IPS-NIHi11 (cell line): ENCODE measurements around the gene UGT1A10.
A peak's percentile ranks its signal among the peaks of the same experiment; 100 is the strongest.
"Not testable (repeated sequence)": the region's sequence is repeated elsewhere in the genome, so short reads cannot be mapped to it uniquely, and the experiment has no call there.

Experiments used
- DNase-seq: peaks from one replicate; pipeline ENCODE4 v3.0.0; 2012; ENCODE audit warnings: mixed read lengths, low spot score

Gene UGT1A10

DNA sequence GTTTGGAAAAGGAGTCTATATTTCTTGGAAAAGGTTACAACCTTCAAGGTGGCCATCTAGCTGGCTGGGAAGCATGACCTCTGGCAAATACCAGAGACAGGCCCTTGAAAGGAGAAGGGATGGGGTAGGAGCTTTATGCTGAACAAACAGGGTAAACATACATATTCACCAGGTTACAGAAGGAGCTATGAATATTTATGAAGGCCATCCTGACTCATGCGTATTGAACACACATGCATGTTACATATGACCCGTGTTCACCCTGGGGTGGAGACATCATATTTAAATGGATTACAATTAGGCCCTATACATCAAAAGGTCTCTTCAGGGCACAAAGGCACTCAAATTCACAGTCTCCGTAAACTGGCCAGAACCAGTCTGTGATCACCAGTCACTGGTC is 19.7 kb downstream of the UGT1A10 start:
- not testable (repeated sequence) for DNase-seq

DNA sequence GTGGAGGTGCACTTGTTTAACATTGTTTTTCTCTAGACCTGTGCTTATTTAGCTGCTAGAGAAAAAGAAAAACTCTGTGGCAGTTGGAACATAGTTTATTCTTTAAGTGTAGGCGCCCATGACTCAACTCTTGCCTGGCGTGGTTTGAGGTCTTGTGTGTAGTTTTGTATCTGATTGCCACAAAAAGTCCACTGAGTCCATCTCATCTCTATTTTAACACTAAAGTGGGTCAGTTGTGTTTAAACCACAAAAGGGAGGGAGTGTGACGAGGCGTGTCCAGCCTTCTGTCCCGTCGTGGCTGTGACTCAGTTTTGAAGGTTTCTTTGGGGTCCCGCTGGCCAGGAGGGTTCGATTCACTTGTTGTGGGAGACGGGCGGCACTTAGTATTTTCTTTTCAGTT is 20.2 kb downstream of the UGT1A10 start:
- no peak for DNase-seq

DNA sequence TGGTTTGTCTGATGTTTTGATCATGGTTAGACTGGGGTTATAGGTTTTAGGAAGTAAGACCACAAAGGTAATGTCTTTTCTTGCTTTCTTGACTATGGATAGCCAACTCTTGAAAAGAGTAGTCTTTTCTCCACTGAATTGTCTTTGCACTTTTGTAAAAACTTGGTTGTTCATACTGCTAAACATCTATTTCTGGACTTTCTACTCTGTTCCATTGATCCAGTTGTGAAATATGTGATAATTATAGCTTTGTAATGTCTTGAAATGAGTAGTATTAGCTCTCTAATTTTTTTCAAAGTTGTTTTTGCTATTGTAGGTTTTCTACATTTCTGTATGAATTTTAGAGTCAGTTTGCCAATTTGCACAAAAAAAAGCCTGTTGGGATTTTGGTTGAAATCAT is 22.4 kb downstream of the UGT1A10 start:
- no peak for DNase-seq

DNA sequence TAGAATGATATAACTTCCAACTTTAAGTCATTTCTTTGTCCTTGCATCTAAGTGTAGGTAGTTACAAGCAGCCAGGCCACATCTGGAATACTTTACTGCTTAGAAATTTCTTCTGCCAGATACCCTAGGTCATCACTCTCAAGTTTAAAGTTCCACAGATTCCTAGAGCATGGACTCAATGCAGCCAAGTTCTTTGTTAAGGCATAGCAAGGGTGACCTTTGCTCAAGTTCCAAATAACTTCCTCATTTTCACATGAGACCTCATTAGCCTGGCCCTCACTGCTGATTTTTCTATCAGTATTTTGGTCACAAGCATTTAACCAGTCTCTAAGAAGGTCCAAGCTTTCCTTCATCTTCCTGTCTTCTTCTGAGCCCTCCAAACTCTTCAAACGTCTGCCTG is 27.7 kb downstream of the UGT1A10 start:
- no peak for DNase-seq

DNA sequence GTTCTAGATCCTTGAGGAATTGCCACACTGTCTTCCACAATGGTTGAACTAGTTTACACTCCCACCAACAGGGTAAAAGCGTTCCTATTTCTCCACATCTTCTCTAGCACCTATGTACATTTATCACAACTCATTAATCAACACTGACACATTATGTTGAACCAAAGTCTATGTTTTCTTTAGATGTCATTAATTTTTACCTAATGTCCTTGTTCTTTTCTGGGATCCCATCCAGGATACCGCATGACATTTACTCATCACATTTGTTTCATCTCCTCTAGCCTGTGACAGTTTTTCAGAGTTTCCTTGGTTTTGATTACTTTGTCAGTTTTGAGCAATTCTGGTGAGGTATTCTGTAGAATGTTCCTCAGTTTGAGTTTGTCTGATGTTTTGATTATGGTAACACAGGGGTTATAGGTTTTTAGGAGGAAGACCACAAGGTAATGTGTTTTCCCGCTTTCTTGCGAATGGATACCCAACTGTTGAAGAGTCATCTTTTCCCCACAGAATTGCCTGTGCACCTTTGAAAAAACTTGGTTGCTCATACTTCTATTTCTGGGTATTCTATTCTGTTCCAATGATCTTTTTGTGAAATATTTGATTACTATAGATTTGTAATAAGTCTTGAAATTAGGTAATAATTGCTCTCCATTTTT is 32.5 kb downstream of the UGT1A10 start:
- no peak for DNase-seq

GRCh38 chr2:233671290-233672161 is 35.3 kb downstream of the UGT1A10 start, which contains the start of gene UGT1A9:
Gene UGT1A9, plus strand, starts transcription at chr2:233671898. Its CDS starts 37 bp downstream, at chr2:233671935.
- no peak for DNase-seq

DNA sequence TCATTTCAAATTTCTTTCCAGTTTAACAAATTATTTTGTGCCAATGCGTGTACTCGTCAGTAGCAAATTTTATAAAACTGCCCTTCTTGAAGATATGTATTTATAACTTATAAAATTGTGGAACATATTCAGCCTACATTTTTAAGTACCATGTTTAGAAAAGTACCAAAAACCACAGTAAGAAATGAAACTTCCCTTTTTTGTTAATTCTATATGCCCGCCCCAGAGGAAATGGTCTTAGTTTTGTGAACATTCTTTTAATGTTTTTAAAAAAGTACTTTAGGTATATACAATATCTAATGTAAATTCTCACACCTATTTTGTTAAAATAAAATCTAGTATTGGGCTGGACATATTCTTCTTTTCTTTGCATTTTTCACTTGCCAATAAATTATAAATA is 36.6 kb downstream of the UGT1A10 start:
- no peak for DNase-seq

DNA sequence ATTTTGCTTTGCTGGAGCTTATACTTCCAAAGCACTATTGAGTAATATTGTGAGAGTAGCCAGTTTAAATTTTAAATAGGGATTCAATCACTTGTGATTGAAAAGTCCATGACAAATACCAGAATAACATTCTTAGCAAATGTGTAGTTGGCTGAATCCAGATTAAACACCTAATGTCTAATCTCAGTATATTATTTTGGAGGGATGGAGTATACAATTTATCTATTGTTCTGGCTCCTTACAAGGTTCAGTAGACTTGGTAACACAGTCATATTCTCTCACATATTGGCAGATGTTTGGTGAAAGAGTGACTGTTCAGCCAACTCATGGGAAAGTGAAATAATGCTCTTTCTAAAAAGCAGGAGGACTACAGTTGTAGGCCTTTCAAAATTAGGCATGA is 37.6 kb downstream of the UGT1A10 start:
- DNase-seq: no peak

- no peak for DNase-seq
Measured at GRCh38 chr2:233674314-233674713, 38.1 kb downstream of the UGT1A10 start.

- DNase-seq: peak; percentile 19
Measured at GRCh38 chr2:233674995-233675394, 38.7 kb downstream of the UGT1A10 start.

- DNase-seq: no peak
Measured at GRCh38 chr2:233676046-233676445, 39.8 kb downstream of the UGT1A10 start.

DNA sequence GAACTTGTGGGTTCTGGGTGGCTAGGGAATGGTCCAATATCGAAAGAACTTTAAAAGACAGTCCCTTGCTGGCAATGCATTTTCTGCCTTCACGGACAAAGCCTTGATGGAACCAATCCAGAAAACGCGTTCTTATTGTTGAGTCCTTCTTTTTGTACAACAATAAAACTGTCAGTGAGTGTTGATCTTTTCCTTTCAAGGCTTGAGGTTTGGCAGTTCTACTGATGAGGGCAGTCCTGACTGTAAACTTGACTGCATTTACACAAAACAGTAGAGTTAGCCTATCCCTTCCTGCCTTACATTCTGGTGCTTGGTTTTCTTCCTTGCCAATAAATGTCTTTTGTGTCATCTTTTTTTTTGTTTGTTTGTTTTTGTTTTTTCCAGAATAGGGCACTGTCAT is 42.9 kb downstream of the UGT1A10 start:
- no peak for DNase-seq

DNA sequence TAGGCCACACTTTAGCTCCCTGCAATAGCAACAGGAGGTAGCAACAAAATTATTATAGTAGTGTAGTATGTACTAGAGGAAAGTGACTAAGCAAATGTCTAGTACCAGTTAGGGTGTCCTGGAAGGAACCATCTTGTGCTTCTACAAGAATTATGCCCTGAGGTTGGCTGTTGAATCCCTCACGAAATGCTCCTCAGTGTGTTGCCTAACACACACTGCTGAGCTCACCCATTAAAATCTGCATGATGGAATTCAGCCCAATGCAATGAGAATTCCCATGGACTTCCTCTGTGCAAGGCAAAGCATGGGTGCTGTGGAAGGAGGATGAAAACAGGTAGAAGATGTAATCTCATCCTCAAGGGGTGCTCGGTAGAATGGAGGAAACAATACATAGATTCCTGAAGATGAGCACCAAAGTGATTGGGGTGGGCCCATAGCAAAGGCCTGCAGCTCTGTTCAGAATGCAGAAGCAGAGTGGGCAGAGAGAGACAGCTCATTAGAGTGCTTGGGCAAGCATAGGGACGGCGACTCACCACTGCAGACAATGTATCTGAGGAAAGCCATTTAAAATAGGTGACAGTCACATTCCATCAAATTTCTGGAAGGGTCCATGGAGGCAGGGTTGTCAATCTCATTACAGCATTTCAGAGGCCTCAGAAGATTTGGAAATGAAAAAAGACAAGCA is 44.3 kb downstream of the UGT1A10 start:
- DNase-seq: no peak

DNA sequence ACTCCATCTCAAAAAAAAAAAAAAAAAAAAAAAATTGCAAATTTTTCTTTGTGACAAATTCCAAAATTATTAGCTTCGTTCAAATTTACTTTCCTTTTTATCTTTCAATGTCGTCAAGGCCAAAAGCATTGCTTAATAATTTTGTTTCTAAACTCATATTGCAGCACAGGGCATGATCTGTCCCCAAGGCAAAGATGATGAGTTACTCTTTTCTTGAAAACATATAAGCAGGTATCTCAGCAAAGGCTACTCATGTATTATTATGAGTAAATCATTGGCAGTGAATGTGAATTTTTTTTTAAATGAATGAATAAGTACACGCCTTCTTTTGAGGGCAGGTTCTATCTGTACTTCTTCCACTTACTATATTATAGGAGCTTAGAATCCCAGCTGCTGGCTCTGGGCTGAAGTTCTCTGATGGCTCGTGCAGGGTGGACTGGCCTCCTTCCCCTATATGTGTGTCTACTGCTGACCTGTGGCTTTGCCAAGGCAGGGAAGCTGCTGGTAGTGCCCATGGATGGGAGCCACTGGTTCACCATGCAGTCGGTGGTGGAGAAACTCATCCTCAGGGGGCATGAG is 45.4 kb downstream of the UGT1A10 start, which contains the start of gene UGT1A7:
Gene UGT1A7, plus strand, starts transcription at position 381 of the 579 bp plus-strand sequence. Its CDS starts 37 bp downstream, at position 418.
- DNase-seq: no peak

- DNase-seq: no peak
Measured at GRCh38 chr2:233684640-233685039, 48.4 kb downstream of the UGT1A10 start.

- no peak for DNase-seq
Measured at GRCh38 chr2:233686928-233687327, 50.7 kb downstream of the UGT1A10 start.

DNA sequence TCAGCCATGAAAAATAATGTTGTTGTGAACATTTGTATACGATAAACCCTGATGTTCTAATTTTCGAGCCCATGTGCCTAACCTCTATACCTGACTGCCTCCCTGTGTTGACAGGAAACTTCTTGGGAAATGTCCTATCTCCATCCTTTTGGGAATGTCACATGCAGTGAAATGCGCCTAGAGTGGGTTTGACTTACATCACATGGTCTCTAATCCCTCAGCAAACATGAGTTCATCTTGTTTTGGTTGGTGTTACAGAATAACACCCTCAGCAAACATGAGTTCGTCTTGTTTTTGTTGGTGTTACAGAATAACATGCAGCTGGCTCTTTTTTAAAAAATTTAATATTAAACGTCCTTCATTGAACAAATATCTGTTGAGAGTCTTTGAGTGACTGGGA is 52.1 kb downstream of the UGT1A10 start:
- no peak for DNase-seq

DNA sequence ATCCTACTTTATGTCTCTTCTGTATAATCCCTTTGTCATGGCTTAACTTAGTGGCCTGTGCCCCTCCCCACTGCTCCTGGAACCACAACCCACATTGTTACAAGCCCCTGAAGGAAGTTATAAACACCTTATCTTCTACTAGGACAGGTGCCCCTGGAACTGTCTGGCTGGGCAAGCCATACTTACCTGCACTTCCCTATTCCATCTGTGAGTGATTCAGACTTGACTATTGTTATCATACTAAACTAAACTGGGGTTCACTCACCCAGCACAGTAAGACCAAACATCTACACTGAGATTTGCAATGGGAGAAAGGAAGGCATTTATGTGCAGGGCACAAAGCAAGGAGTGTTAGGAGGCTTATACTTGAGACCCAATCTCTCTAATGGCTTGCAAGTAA is 52.8 kb downstream of the UGT1A10 start:
- DNase-seq: no peak

DNA sequence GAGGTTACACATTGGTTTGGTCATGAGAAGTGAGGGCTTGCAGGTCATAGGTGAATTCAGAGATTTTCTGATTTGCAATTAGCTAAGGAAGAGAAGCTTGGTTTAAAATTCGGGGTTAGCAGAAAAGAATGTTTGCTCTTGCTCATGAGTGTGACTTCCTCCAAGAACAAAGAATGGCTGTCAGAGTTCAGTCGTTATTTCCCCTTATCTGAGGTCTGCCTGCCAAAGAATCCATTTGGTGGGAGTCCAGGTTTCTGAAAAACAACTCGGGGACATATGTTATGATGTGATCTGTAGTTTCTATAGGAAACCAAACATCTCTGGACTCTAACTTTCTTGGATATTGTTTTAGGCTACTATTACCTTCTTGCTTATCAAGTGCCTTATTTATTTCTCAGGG is 53.3 kb downstream of the UGT1A10 start:
- no peak for DNase-seq

- no peak for DNase-seq
Measured at GRCh38 chr2:233690444-233690843, 54.2 kb downstream of the UGT1A10 start.

DNA sequence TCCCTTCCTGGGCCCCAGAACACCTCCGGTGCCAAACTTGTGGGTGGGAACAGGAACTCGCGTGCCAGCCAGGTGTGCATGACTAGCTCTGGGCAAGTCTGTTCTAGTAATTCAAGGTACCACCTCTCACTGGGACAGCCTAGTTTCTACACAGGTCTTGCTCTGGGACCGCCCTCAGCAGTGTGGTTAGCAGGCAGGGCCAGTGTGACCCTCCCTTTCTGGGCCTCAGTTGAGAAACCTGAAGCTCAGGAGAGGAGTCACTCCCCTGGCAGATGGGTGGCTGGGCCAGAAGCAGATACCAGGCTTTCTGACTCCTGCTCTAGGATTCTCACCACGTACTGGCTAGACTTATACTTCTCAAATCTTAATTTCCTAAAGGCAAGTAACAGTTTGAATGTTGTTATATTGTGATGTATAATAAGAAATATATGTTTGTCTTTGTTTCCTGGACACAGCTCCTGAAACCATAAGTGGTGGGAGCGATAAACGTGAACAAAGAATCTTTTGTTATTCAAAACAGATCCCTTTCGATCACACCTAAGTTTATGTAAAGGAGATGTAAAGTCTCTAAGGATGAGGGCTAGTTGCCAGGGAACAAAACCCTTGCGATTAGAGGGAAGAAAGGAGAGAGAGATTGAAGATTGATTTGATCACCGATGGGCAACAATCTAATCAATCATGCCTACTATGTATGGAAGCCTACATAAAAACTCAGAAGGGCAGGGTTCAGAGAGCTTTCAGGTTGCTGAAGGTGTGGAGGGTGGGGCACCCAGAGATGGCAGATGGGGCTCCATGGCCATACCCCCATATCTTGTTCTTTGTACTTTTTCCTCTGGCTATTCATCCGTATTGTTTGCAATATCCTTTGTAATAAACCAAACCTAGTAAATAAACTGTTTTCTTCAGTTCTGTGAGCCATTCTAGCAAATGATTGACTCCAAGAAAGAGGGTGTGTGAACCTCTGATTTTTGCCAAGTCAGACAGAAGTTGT is 55.5 kb downstream of the UGT1A10 start:
- DNase-seq: no peak
